GM12891 (cell line): ENCODE results near the gene CRB3.

Experiments used
- PAX5 ChIP-seq: IDR thresholded peaks from 2 replicates; pipeline ENCODE4 v1.6.1; 2011; ENCODE audit warnings: low read length, moderate library complexity, mild to moderate bottlenecking; ENCODE audit not compliant: insufficient read depth, severe bottlenecking
- POLR2A ChIP-seq: IDR thresholded peaks from 2 replicates; pipeline ENCODE4 v1.6.1; 2011; ENCODE audit warnings: low read depth, low read length, control low read depth
- POLR2AphosphoS5 ChIP-seq: IDR thresholded peaks from 2 replicates; pipeline ENCODE4 v1.6.1; 2011; ENCODE audit warnings: low read depth, low read length, control low read depth
- POU2F2 ChIP-seq: IDR thresholded peaks from 2 replicates; pipeline ENCODE4 v1.6.1; 2011; ENCODE audit warnings: low read depth, mild to moderate bottlenecking, control low read depth, low read length, moderate library complexity
- TAF1 ChIP-seq: IDR thresholded peaks from 2 replicates; pipeline ENCODE4 v1.6.1; 2011; ENCODE audit warnings: low read depth, low read length, control low read depth

- no peak for TF ChIP-seq TAF1
- TF ChIP-seq POLR2AphosphoS5, result no peak
- TF ChIP-seq PAX5, result no peak
- TF ChIP-seq POLR2A, result no peak
- no peak for TF ChIP-seq POU2F2
Measured at GRCh38 chr19:6495947-6496346, 31.9 kb downstream of the CRB3 start.
